ENCODE data around the gene BMP2. TPM values are rescaled to one million over a fixed set of nuclear protein-coding genes. Genes with fewer than 3 reads are reported as not detected.
A peak's percentile ranks its signal among the peaks of the same experiment; 100 is the strongest.

Gene BMP2
- total and polyA plus RNA-seq, 4 experiments from 2014 or later: not detected

- H3K27me3 ChIP-seq (ENCODE audit: insufficient read depth, low read length): peaks cover 13% of the 10 kb centered on the region
- no peak for DNase-seq
- H3K4me3 ChIP-seq (ENCODE audit: low read length in 2 of 2): no peak overlapping the region
- no peak overlapping the region for H3K27ac ChIP-seq (ENCODE audit: low read depth, low read length)
- H3K36me3 ChIP-seq (ENCODE audit: insufficient read depth, low read length): no peaks in the 10 kb centered on the region
- peaks cover 0 to 6% (median under 1%) of the 10 kb centered on the region in 8 donors for H3K9me3 Mint-ChIP-seq
- no peak overlapping the region for H3K27ac Mint-ChIP-seq
- H3K4me1 ChIP-seq (ENCODE audit: insufficient read depth, low read length): no peaks in the 10 kb centered on the region
- H3K9me3 ChIP-seq (ENCODE audit: control insufficient read depth in 1 of 2, low read length in 2 of 2): no peaks in the 10 kb centered on the region
- H3K4me1 Mint-ChIP-seq: peaks cover 3 to 11% (median 6%) of the 10 kb centered on the region in 4 donors
- peak overlapping the region in 1 of 8 donors; percentile 39 for H3K4me3 Mint-ChIP-seq
- CTCF ChIA-PET (ENCODE audit: partially characterized antibody): no interaction called here
- H3K27me3 Mint-ChIP-seq: peaks cover 15 to 41% of the 10 kb centered on the region in 2 donors
- POLR2A ChIA-PET (ENCODE audit: partially characterized antibody): no interaction called here
- intact Hi-C loops (cut with micrococcal nuclease): no loop called here
- no peaks in the 10 kb centered on the region for H3K36me3 Mint-ChIP-seq
Observed at GRCh38 chr20:6768228-6769140, 998 bp downstream of the BMP2 start.

- no peaks in the 10 kb centered on the region for H3K9me3 ChIP-seq (ENCODE audit: control insufficient read depth in 1 of 2, low read length in 2 of 2)
- no peaks in the 10 kb centered on the region for H3K4me1 ChIP-seq (ENCODE audit: insufficient read depth, low read length)
- no peaks in the 10 kb centered on the region for H3K36me3 ChIP-seq (ENCODE audit: insufficient read depth, low read length)
- Mint-ChIP-seq H3K9me3 (peaks cover 0 to 6% (median under 1%) of the 10 kb centered on the region in 8 donors), H3K36me3 (no peaks in the 10 kb centered on the region), H3K4me1 (peaks cover 3 to 11% (median 6%) of the 10 kb centered on the region in 4 donors), H3K27me3 (peaks cover 13 to 35% of the 10 kb centered on the region in 2 donors), H3K27ac (no peak overlapping the region), H3K4me3 (peak overlapping the region in 2 of 8 donors; percentile 34 to 36)
- peaks cover 13% of the 10 kb centered on the region for H3K27me3 ChIP-seq (ENCODE audit: insufficient read depth, low read length)
- no peak overlapping the region for H3K4me3 ChIP-seq (ENCODE audit: low read length in 2 of 2)
- CTCF ChIA-PET (ENCODE audit: partially characterized antibody): no interaction called here
- intact Hi-C loops (cut with micrococcal nuclease): no loop called here
- POLR2A ChIA-PET (ENCODE audit: partially characterized antibody): no interaction called here
- DNase-seq: no peak
- no peak overlapping the region for H3K27ac ChIP-seq (ENCODE audit: low read depth, low read length)
Observed at GRCh38 chr20:6769903-6770785, 2.7 kb downstream of the BMP2 start.

- Mint-ChIP-seq H3K27ac (no peak overlapping the region), H3K36me3 (no peaks in the 10 kb centered on the region), H3K4me3 (peak overlapping the region in 1 of 8 donors; percentile 22), H3K27me3 (peaks cover 12 to 34% of the 10 kb centered on the region in 2 donors), H3K4me1 (peaks cover 3 to 11% (median 6%) of the 10 kb centered on the region in 4 donors), H3K9me3 (peaks cover 0 to 10% (median under 1%) of the 10 kb centered on the region in 8 donors)
- ChIA-PET POLR2A (ENCODE audit: partially characterized antibody) (no interaction called here), CTCF (ENCODE audit: partially characterized antibody) (no interaction called here)
- Histone ChIP-seq H3K9me3 (ENCODE audit: control insufficient read depth in 1 of 2, low read length in 2 of 2) (no peaks in the 10 kb centered on the region), H3K4me3 (ENCODE audit: low read length in 2 of 2) (no peak overlapping the region), H3K4me1 (ENCODE audit: insufficient read depth, low read length) (no peaks in the 10 kb centered on the region), H3K36me3 (ENCODE audit: insufficient read depth, low read length) (no peaks in the 10 kb centered on the region), H3K27me3 (ENCODE audit: insufficient read depth, low read length) (peaks cover 13% of the 10 kb centered on the region), H3K27ac (ENCODE audit: low read depth, low read length) (no peak overlapping the region)
- intact Hi-C loops (cut with micrococcal nuclease): no loop called here
- no peak for DNase-seq
Observed at GRCh38 chr20:6770786-6771100, 3.3 kb downstream of the BMP2 start.

- intact Hi-C loops (cut with micrococcal nuclease): no loop called here
- no peaks in the 10 kb centered on the region for H3K36me3 ChIP-seq (ENCODE audit: insufficient read depth, low read length)
- no peak overlapping the region for H3K4me3 Mint-ChIP-seq
- peaks cover 0 to 4% (median under 1%) of the 10 kb centered on the region in 8 donors for H3K9me3 Mint-ChIP-seq
- H3K4me3 ChIP-seq (ENCODE audit: low read length in 2 of 2): no peak overlapping the region
- H3K27me3 ChIP-seq (ENCODE audit: insufficient read depth, low read length): no peaks in the 10 kb centered on the region
- H3K36me3 Mint-ChIP-seq: no peaks in the 10 kb centered on the region
- POLR2A ChIA-PET (ENCODE audit: partially characterized antibody): no interaction called here
- H3K27me3 Mint-ChIP-seq: no peaks in the 10 kb centered on the region
- H3K4me1 ChIP-seq (ENCODE audit: insufficient read depth, low read length): no peaks in the 10 kb centered on the region
- no peak for DNase-seq
- H3K4me1 Mint-ChIP-seq: no peaks in the 10 kb centered on the region
- H3K27ac ChIP-seq (ENCODE audit: low read depth, low read length): no peak overlapping the region
- CTCF ChIA-PET (ENCODE audit: partially characterized antibody): interaction anchor here (1.4 kb wide), 1 partner anchor 15 kb away, joined by 6 read pairs; no protein-coding TSS in a partner anchor
- no peaks in the 10 kb centered on the region for H3K9me3 ChIP-seq (ENCODE audit: control insufficient read depth in 1 of 2, low read length in 2 of 2)
- no peak overlapping the region for H3K27ac Mint-ChIP-seq
Observed at GRCh38 chr20:6780433-6781190, 13.1 kb downstream of the BMP2 start.

- DNase-seq: no peak
- ChIA-PET CTCF (ENCODE audit: partially characterized antibody) (no interaction called here), POLR2A (ENCODE audit: partially characterized antibody) (no interaction called here)
- Mint-ChIP-seq H3K27me3 (no peaks in the 10 kb centered on the region), H3K9me3 (peaks cover 0 to 10% (median 2%) of the 10 kb centered on the region in 8 donors), H3K4me1 (no peaks in the 10 kb centered on the region), H3K4me3 (no peak overlapping the region), H3K27ac (no peak overlapping the region), H3K36me3 (no peaks in the 10 kb centered on the region)
- H3K4me3 ChIP-seq (ENCODE audit: low read length in 2 of 2): no peak overlapping the region
- intact Hi-C loops (cut with micrococcal nuclease): no loop called here
- H3K27me3 ChIP-seq (ENCODE audit: insufficient read depth, low read length): no peaks in the 10 kb centered on the region
- no peaks in the 10 kb centered on the region for H3K36me3 ChIP-seq (ENCODE audit: insufficient read depth, low read length)
- H3K4me1 ChIP-seq (ENCODE audit: insufficient read depth, low read length): no peaks in the 10 kb centered on the region
- H3K9me3 ChIP-seq (ENCODE audit: control insufficient read depth in 1 of 2, low read length in 2 of 2): no peaks in the 10 kb centered on the region
- H3K27ac ChIP-seq (ENCODE audit: low read depth, low read length): no peak overlapping the region
Observed at GRCh38 chr20:6783752-6784151, 16.3 kb downstream of the BMP2 start.

- H3K36me3 Mint-ChIP-seq: no peaks in the 10 kb centered on the region
- H3K4me1 Mint-ChIP-seq: no peaks in the 10 kb centered on the region
- Histone ChIP-seq H3K27me3 (ENCODE audit: insufficient read depth, low read length) (no peaks in the 10 kb centered on the region), H3K4me1 (ENCODE audit: insufficient read depth, low read length) (no peaks in the 10 kb centered on the region), H3K9me3 (ENCODE audit: control insufficient read depth in 1 of 2, low read length in 2 of 2) (no peaks in the 10 kb centered on the region), H3K4me3 (ENCODE audit: low read length in 2 of 2) (no peak overlapping the region), H3K27ac (ENCODE audit: low read depth, low read length) (no peak overlapping the region), H3K36me3 (ENCODE audit: insufficient read depth, low read length) (no peaks in the 10 kb centered on the region)
- H3K27me3 Mint-ChIP-seq: no peaks in the 10 kb centered on the region
- ChIA-PET CTCF (ENCODE audit: partially characterized antibody) (no interaction called here), POLR2A (ENCODE audit: partially characterized antibody) (no interaction called here)
- H3K27ac Mint-ChIP-seq: no peak overlapping the region
- peaks cover 0 to 10% (median 2%) of the 10 kb centered on the region in 8 donors for H3K9me3 Mint-ChIP-seq
- H3K4me3 Mint-ChIP-seq: no peak overlapping the region
- no peak for DNase-seq
- intact Hi-C loops (cut with micrococcal nuclease): no loop called here
Observed at GRCh38 chr20:6784210-6784631, 16.7 kb downstream of the BMP2 start.

- H3K9me3 ChIP-seq (ENCODE audit: control insufficient read depth in 1 of 2, low read length in 2 of 2): no peaks in the 10 kb centered on the region
- Mint-ChIP-seq H3K4me1 (no peaks in the 10 kb centered on the region), H3K27ac (no peak overlapping the region), H3K9me3 (peaks cover 0 to 10% (median 2%) of the 10 kb centered on the region in 8 donors), H3K4me3 (no peak overlapping the region), H3K27me3 (no peaks in the 10 kb centered on the region), H3K36me3 (no peaks in the 10 kb centered on the region)
- CTCF ChIA-PET (ENCODE audit: partially characterized antibody): no interaction called here
- POLR2A ChIA-PET (ENCODE audit: partially characterized antibody): no interaction called here
- H3K4me1 ChIP-seq (ENCODE audit: insufficient read depth, low read length): no peaks in the 10 kb centered on the region
- no peaks in the 10 kb centered on the region for H3K36me3 ChIP-seq (ENCODE audit: insufficient read depth, low read length)
- no peak for DNase-seq
- intact Hi-C loops (cut with micrococcal nuclease): no loop called here
- H3K4me3 ChIP-seq (ENCODE audit: low read length in 2 of 2): no peak overlapping the region
- no peaks in the 10 kb centered on the region for H3K27me3 ChIP-seq (ENCODE audit: insufficient read depth, low read length)
- no peak overlapping the region for H3K27ac ChIP-seq (ENCODE audit: low read depth, low read length)
Observed at GRCh38 chr20:6784767-6785166, 17.3 kb downstream of the BMP2 start.

Data from CD4-positive, alpha-beta memory T cell (primary cell).